Forelimb muscle (tissue), 1 donor: ENCODE results near the gene ATP5F1D. TPM values are rescaled to one million over a fixed set of nuclear protein-coding genes. Genes with fewer than 3 reads are reported as not detected.

Experiments used
- DNase-seq: peaks from one replicate; pipeline ENCODE4 v3.0.0-alpha.2; 2013; ENCODE audit warnings: low read depth
- polyA plus RNA-seq: library from polyadenylated mRNA; unstranded; fragments of 120-200 nt; gene quantifications from one replicate; pipeline ENCODE4 v1.2.1, GENCODE V29; 2013; ENCODE audit not compliant: insufficient read length

ATP5F1D gene
- polyA plus RNA-seq, 1 donor: 167 TPM

DNA sequence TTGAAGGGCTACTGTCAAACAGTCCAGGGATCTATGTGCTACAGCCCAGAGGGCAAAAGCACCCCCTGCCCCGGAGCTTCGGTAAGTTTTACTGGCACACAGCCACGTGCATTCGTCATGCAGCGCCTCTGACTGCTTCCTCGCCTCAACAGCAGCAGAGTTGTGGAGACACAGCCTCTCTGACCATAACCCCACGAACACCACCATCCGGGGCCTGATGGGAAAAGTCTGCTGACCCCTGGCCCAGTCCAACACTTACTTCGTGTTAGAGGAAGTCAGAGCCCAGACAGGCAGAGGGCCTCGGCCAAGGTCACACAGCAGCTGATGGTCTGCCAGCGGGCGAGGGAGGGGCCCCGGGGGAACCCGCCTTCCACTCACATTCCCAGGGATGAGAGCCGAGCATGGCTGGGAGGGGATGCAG is 8.9 kb upstream of the ATP5F1D start:
- DNase-seq: no peak

DNA sequence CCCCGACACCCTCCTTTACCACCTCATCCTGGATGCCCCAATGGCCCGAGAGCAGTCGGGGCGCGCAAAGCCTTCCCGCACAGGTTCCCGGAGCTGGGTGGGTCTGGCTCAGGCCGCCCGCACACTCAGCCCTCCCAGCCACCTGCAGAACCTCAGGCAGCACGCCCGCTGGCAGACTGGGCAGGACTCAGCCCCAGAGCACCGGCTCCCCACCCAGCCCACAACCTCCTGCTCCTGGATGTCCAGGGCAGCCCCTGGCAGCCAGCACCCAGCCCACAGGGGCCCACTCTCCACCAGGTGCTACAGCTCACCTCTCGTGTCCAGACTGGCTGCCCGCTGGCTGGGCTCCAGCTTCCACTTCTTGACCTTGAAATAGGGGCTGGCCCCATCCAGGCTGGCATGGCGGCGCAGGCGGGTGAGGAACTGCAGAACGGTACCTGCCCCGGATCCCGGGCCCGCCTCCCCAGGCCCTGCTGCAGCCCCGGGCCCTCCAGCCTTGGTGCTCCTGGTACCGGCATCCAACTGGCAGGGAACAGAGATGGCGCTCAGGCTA is 8.4 kb upstream of the ATP5F1D start:
- DNase-seq: no peak

DNA sequence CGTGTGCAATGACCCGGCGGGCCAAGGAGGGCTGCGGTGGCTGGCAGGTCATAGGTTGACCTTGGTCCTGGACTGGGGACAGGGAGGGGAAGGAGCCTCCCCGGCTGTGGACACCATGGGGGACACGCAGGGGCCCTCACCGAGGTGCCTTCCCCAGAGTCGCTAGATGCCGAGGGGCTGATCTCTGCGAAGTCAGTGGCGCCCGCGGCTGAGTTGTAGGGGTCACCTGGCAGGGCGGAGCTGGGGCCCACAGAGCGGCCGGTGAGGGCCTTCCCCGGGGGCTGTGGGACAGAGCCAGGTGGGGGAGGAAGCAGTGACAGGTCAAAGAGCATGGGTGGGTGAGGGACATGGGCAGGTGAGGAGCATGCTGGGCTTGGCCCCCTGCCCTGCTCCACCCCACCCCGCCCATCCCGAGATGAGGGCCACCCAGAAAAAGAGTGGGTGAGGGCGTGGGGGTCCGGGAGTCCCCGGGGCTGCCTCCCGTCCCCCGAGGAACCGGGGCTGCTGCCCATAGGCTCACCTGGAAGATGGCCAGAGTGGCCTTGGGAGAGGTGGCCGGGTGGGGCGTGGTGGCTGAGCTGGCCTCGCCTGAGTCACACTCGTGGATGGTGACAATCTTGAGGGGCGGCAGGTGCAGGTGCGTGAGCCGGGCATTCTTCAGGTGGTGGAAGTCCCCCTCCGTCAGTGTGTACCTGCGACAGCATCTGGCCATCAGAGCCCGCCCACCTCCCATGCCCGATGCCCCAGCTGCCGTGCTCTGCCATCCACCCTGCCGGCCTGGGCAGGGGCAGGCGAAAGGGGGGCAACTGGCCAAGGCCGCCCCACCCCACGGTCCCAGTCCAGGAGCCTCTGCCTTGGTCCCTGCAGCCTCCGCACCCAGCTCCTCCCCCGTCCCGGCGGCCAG is 7.2 kb upstream of the ATP5F1D start:
- DNase-seq: no peak

DNA sequence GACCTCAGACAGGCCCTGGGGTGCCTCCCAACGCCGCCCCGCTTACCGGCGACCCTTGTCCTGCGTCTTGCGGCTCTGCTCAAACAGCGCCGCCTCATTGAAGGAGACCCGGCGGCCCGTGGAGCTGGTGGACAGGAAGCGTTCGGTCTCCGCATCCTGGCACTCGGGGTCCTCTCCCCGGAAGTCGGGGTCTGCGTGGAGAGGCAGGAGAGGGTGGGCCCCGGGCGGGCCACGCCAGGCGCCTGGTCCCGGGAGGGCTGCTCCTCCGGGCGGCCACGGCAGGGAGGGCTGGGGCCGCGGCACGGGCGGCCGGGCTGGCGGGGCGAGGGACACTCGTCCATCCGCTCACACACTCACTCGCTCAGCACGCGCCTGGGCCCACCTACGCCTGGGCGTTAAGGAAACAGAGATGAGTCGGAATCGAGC is 6.6 kb upstream of the ATP5F1D start:
- no peak for DNase-seq

DNA sequence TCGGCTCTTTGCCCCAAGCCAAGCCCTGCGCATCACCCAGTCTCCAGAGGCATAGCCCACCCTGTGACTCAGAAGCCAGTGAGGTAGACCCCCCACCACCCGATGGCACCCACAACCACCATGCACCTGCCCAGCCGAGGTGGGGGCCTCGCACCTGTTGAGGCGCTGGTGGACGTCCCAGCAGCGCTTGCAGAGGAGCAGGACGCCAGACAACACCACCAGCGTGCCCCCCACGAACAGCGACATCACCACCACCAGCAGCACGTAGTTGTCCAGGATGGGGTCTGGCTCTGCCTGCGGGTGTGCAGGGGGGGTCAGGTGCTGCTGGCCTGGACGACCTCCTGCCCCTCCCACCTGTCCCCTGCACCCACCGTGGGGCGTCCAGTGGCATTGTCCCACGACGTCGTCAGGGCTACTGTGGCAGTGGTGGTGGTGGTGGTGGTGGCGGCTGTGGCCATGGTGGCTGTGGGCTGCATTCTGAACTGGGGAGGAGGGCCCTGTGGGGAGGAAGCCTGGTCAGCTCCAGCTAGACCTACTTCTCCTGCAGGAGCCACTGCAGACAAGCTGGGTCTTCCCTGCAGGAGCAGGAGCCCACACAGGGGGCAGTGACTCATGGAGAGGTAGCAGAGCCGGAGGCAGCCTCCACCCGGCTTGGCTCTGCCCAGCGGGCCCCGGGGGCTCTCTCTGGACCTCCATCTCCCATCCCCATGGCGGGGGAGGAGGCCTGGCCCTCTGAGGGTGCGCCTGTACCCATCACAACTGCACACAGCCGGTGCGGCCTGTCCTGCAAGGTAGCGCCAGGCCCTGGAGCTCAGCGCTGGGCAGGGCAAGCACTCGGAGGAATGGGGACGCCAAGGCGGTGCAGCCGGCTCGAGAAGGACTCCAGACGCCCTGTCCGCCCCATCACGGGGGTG is 5.7 kb upstream of the ATP5F1D start:
- no peak for DNase-seq

DNA sequence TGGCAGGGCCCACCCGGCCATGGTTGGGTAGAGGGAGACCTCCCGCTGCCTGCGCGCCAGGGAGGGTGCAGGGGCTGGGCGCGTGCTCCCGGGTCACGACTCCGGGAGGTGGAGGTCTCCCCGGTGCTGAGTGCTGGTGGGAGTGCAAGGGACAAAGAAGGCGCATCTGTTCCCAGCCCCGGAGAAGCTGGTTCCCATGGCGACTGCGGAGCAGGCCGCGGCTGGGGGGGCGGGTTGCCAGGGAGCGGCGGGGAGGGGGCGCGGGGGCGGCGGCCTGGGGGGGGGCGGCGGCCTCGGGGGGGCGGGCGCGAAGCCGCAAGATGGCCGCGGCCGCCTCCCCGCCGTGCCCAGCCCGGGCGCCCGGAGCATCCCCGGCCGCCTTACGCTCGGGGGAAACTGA is 5.0 kb upstream of the ATP5F1D start:
- DNase-seq: no peak

DNA sequence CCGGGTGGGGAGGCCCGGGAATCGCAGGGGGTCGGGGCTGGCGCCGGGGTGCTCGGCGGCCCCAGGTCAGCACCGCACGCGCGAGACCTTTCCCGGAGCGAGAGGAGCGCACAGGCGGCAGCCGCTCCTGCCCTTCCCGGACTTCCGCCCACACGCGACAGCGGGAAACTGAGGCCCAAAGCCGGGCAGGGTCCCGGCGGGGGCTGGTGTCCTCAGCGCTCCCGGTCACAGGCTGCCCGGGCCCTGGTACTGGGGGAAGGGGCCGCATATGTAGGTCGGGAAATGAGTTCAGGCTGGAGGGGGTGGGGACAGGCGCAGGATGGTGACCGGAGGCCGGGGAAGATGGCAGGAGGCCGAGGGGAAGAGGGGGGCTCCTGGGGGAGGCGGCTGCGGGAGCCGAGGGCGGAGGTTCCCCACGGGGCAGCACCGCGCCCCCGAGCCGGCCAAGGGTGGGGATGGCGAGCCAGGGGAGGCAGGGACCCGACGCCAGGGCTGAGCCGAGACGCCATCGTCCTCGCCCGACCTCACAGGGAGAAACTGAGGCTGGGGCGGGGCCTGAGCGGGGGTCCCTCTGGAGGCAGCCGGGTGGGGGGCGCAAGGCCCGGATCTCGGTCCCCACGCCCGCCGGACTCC is 4.4 kb upstream of the ATP5F1D start:
- DNase-seq: no peak

DNA sequence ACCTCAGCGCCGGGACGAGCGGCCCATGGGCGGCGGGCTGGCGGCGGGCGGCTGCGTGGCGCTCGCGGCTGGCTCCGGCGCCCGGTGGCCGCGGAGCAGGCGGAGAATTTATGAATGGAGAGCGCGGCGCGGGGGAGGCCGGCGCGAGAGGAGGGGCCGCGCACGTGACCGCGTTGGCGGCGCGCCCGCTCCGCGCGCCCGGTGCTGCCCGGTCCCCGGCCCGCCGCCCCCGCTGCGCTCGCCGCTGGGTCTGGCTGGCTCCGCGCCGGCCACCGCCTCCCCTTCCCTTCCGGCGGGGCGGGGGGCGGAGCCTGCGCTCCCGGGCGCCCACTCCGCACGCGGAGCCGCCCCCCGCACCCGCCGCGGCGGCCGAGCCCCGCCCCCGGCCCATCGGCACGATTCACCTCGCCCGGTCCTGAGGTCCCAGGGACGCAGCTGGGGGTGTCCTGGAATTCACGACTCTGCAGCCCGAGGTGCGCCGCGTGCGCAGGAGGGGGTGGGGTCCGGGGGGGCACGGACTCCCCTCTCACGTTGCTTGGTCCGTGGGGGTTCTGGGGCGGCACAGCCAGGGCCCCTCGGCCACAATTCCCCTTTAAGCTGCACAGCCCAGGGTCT is 3.7 kb upstream of the ATP5F1D start, which contains the start of gene CBARP:
Gene CBARP (minus strand): TSS at position 252 of the 615 bp plus-strand sequence. CDS start 1,905 bp downstream, outside the sequence.
- DNase-seq: no peak

DNA sequence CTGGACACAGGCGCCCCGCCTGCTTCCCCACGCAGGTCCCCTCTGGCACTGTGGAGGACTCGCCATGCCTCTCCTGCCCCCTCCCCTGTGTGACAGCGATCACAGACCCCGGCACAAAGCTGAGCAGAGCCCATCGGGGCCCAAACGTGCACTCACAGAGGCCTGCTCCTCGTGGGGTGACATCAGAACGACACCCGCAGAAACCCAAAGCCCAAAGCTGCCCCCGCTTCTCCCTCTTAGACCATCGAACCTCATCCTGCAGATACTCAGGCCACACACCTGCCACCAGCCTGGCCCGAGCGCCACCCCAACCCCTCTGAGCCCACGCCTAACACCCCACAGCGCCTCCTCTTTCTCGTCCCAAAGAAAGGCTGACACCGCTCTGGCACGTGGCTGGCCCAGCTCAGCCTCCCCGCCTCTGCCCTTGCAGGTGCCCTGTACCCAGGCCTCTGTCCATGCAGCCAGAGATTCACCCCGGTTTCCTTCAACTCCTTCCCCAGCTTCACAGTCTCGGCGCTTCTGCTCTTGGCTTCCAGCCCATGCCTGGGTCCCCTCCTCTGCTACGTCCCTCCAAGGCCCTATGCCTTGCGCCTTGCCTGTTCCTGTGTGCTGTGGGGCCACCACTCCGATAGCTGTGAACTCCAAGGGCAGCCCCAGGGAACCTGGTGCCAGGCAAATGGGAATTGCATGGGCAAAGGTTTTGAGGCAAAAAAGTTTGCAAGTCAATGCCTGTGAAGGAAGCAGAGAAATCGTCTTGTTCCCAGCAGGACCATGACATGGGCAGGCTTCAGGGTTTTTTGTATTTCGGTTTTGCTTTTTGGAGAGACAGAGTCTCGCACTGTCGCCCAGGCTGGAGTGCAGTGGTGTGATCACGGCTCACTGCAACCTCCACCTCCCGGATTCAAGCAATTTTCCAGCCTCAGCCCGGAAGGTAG is 2.9 kb upstream of the ATP5F1D start:
- no peak for DNase-seq

DNA sequence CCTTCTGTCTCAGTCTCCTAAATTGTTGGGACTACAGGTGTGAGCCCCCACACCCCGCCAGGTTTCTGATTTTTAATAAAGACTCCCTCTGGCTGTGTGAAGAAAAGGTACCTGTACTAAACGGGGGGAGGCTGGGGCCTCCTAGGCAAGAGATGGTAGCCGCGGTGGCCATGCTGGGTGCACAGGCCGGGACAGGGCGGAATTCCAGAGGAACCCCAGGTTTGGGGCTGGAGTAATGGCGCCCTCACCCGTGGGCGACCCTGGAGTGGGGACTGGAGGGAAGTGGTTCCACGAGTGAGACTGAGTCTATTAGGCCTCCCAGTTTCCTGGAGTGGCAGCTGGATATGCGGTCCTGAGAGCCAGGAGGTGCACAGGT is 2.1 kb upstream of the ATP5F1D start:
- no peak for DNase-seq

DNA sequence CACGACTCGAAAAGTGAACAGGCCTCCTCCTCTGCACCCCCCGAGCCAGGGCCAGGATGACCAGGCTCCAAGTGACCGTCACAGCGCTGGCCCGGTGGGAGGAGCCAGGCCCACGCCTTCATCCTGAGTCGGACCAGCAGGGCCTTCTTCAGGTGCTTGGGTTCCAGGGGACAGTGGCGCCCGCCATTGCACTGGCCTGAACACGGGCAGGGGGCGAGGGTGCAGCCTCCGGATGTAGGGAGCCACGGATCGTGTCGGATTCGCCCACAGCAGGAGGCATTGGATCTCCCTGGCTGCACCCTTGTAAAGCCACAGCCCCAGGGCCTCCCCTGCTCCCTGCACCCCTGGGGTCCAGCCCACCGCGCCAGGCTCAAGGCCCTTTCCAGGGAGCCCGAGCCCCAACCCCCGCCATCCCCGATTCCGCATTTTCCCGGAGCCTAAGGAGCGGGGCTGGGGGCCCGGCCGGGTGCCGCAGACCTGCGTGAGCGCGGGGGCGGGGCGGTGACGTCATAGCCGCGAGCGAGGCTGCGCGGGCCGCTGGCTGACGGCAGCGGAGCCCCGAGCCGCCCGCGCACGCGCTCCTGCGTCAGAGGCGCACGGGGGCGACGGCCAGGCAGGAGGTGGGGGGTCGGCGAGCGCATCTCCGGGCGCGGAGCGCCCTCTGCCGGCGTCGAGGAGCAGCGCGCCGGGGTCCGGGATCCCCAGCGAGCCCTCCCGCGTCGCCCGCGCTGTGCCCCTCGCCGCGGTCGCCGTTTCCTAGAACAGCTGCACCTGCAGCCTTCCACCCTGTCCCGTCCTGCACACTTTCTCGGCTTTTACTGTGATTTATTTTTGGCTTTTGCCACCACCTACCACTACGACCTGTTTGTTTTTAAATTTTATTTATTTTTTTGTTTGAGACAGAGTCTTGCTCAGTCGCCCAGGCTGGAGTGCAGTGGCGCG is 1.5 kb upstream of the ATP5F1D start:
- no peak for DNase-seq

DNA sequence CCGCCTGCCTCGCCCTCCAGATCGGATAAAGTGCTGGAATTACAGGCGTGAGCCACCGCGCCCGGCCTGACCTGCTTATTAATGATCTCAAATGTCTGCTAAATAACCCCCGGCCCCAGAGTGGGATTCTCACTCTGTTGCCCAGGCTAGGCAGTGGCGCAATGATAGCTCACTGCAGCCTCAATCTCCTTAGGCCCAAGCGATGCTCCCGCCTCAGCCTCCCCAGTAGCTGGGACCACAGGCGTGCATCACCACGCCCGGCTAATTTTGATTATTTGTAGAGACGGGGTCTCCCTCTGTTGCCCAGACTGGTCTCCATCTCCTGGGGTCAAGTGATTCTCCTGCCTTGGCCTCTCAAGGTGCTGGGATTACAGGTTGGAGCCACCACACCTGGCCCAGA is 626 bp upstream of the ATP5F1D start:
- DNase-seq: no peak

DNA sequence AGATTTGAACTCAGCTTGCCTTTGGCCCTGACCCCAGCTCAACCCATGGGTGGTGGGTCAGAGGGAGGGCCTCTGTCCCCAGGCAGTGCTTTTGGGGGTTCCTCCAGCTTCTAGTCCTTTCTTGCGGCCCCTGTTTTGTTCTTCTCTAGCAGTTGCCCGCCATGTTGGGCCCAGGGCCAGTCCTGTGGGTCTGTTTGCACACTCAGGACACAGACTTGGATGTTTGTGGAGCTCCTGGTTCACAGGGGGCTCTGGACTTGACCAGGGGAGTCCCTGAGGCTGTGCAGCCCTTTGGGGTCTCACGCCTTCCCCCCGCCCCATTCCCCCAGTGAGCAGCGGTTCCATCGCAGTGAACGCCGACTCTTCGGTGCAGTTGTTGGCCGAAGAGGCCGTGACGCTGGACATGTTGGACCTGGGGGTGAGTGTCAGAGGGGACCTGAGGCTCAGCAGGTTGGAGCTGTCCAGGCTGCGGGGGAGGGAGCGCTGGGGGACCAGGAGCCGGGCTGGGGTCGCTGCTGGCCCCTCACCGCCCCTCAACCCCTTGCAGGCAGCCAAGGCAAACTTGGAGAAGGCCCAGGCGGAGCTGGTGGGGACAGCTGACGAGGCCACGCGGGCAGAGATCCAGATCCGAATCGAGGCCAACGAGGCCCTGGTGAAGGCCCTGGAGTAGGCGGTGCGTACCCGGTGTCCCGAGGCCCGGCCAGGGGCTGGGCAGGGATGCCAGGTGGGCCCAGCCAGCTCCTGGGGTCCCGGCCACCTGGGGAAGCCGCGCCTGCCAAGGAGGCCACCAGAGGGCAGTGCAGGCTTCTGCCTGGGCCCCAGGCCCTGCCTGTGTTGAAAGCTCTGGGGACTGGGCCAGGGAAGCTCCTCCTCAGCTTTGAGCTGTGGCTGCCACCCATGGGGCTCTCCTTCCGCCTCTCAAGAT is 2.5 kb downstream of the ATP5F1D start:
- DNase-seq: no peak

DNA sequence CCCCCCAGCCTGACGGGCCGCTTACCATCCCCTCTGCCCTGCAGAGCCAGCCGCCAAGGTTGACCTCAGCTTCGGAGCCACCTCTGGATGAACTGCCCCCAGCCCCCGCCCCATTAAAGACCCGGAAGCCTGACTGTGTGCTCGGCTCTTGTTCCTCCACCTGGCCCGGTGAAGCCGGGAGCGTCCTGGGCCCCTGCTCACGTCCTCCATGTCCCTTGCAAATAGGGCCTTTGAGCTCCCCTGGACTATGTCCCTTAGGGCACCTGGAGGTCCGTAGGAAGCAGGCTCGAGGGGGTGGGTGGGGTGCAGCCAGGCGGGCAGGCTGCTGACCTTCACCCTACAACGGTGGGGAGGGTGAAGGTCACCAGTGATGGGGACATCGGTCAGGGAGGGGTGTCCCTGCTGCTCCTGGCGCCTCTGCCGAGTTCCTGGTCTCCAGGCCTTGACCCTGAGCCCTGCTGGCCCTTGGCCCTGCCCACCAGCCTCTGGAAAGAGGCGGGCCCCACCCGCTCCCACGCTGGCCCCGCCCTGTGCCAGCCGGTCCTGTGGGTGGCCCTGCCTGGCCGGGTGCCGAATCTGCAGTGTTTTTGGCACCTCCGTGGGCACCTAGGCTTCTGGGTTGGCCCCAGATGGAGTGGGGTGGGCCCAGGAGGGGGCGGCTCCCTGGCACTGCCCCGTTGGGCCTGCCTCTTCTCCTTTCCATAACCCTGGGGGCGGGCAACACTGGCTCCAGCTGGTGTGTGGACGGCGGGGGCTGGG is 3.3 kb downstream of the ATP5F1D start:
- DNase-seq: no peak

DNA sequence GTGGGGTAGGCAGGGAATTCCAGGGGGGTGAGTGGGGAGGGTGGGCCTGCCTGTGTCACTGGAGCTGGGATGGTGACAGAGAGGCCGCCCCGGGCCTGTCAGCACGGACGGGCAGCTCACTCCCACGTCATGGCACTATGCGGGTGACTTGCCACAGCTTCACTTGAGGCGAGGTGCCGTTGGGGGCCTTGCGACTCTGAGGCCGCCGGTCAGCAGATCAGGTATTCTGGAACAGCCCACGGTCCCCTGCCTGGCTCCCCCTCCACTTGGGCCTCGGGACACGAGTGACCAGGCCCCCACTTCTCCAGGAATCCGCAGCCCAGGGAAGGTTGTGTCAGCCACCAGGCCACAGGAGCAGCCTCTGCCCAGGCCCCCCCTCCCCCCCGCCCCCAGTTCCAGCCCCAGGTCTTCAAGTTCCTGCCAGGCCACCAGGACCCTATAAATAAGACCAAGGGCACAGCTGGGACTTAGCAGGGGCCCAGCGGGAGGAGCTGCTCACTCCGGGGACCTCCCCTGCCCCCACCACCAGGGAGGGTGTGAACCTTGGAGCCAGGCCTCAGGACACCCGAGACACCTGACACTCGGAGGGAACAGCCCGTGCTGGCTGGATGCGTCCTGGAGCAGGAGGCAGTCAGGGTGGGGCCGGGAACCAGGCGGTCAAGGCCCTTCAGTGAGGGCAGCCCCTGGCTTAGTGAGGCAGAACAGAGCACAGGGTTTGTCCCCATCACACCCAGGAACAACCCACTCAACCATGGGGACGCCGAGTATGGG is 4.1 kb downstream of the ATP5F1D start:
- no peak for DNase-seq
